HCT116 (cell line): Measurements from ENCODE around the gene SH3TC2. TPM values are rescaled to one million over a fixed set of nuclear protein-coding genes. Genes with fewer than 3 reads are reported as not detected.

Experiments
- ATAC-seq: fragments of 200-7000 bp; cut with Tn5 transposase; 2 replicates; pipeline ENCODE4 v1.9.1; 2020; ENCODE audit warnings: mild to moderate bottlenecking, moderate library complexity
- BruUV-seq: library from RNA; stranded (reverse); fragments of 400-500 nt; replicated peaks from 2 replicates; lab custom pipeline; 2021; lab: Mats Ljungman, UMichigan
- CTCF ChIA-PET: fragments of 300-600 bp; sonication (Branson Sonifier 250); formaldehyde crosslinking; loops from one replicate; lab custom pipeline; 2021; ENCODE audit warnings: antibody characterized with exemption; lab: Charles Lee
- POLR2A ChIA-PET: fragments of 300-600, 350-600 bp; sonication (Branson Sonifier 250); formaldehyde crosslinking; loops from one replicate; lab custom pipeline; 2021; ENCODE audit warnings: antibody characterized with exemption; lab: Charles Lee
- RAD21 ChIA-PET, 2 experiments: fragments of 300-600 bp; sonication (Branson Sonifier 250); formaldehyde crosslinking; loops; one replicate each; lab custom pipeline; 2023; ENCODE audit warnings: low total read pairs in 2 of 2; ENCODE audit not compliant: uncharacterized antibody in 2 of 2, unreplicated experiment in 2 of 2, low non-redundant PET in 1 of 2; lab: Charles Lee
- DNase-seq: peaks from one replicate; pipeline ENCODE4 v3.0.0-alpha.2; 2010; ENCODE audit warnings: low read depth, low spot score
- H2AFZ ChIP-seq: fragments of 200-600 bp; shearing (Covaris generic), sonication (generic); 2 replicates; pipeline ENCODE4 v1.6.1; 2017; ENCODE audit warnings: low read depth, mixed run types, mixed read lengths, antibody characterized with exemption, low read length; ENCODE audit not compliant: poor library complexity, severe bottlenecking
- H3K27ac ChIP-seq: 2 replicates; pipeline ENCODE4 v1.5.1; 2012; ENCODE audit warnings: low read depth, low read length
- H3K27me3 ChIP-seq: fragments of 200-600 bp; sonication (generic); 2 replicates; pipeline ENCODE4 v1.6.1; 2016; ENCODE audit warnings: mixed run types, low read length, mixed read lengths; ENCODE audit not compliant: insufficient read depth
- H3K36me3 ChIP-seq, 2 experiments: fragments of 200-500 bp in 1 of 2; fragments of 200-600 bp in 1 of 2; sonication (Bioruptor generic) in 1 of 2; sonication (generic) in 1 of 2; 2 replicates each; pipeline versions ENCODE4 v1.5.1 to v1.6.1; 2014 to 2016; ENCODE audit warnings: low read length in 2 of 2, inconsistent platforms in 1 of 2, mixed read lengths in 1 of 2, mixed run types in 1 of 2; ENCODE audit not compliant: insufficient read depth in 2 of 2, control insufficient read depth in 1 of 2
- H3K4me1 ChIP-seq, 2 experiments: fragments of 200-600 bp in 1 of 2; sonication (generic) in 1 of 2; 2 replicates each; pipeline versions ENCODE4 v1.5.1 to v1.6.1; 2012 to 2017; ENCODE audit warnings: low read length in 2 of 2, inconsistent platforms in 1 of 2, mild to moderate bottlenecking in 1 of 2, mixed read lengths in 1 of 2, mixed run types in 1 of 2, moderate library complexity in 1 of 2; ENCODE audit not compliant: insufficient read depth in 2 of 2, control insufficient read depth in 1 of 2
- H3K4me2 ChIP-seq: fragments of 200-600 bp; sonication (generic); 2 replicates; pipeline ENCODE4 v1.6.1; 2017; ENCODE audit warnings: mixed run types, low read length, mixed read lengths
- H3K4me3 ChIP-seq, 2 experiments: fragments of 200-600 bp in 1 of 2; sonication (generic) in 1 of 2; replicated peaks in 1 of 2; 2 replicates each; pipeline ENCODE4 v1.5.1; 2011 to 2016; ENCODE audit warnings: low read length in 2 of 2, control low read depth in 1 of 2, low read depth in 1 of 2, mild to moderate bottlenecking in 1 of 2, mixed read lengths in 1 of 2, mixed run types in 1 of 2
- H3K79me2 ChIP-seq: fragments of 200-600 bp; sonication (generic); 2 replicates; pipeline ENCODE4 v1.6.1; 2017; ENCODE audit warnings: mild to moderate bottlenecking, mixed run types, low read length, moderate library complexity, mixed read lengths; ENCODE audit not compliant: insufficient read depth
- H3K9ac ChIP-seq: fragments of 200-600 bp; sonication (generic); 2 replicates; pipeline ENCODE4 v1.6.1; 2016; ENCODE audit warnings: low read length, mixed read lengths
- H3K9me2 ChIP-seq: fragments of 200-600 bp; sonication (generic), shearing (Covaris generic); 2 replicates; pipeline ENCODE4 v1.6.1; 2017; ENCODE audit warnings: mixed run types, mild to moderate bottlenecking, moderate library complexity; ENCODE audit not compliant: insufficient read depth
- H3K9me3 ChIP-seq, 2 experiments: fragments of 200-500 bp in 1 of 2; fragments of 200-600 bp in 1 of 2; sonication (Bioruptor generic) in 1 of 2; sonication (generic) in 1 of 2; 2 replicates each; pipeline ENCODE4 v1.6.1; 2014 to 2017; ENCODE audit warnings: low read length in 2 of 2, mixed read lengths in 2 of 2, inconsistent platforms in 1 of 2, low read depth in 1 of 2, mild to moderate bottlenecking in 1 of 2, mixed run types in 1 of 2, moderate library complexity in 1 of 2; ENCODE audit not compliant: control insufficient read depth in 1 of 2, insufficient read depth in 1 of 2
- H4K20me1 ChIP-seq: fragments of 200-600 bp; sonication (generic), shearing (Covaris generic); 2 replicates; pipeline ENCODE4 v1.6.1; 2017; ENCODE audit warnings: mixed run types, mild to moderate bottlenecking, moderate library complexity; ENCODE audit not compliant: insufficient read depth
- EZH2 ChIP-seq: fragments of 200-600 bp; sonication (generic); IDR thresholded peaks from 2 replicates; pipeline ENCODE4 v1.6.1; 2017; ENCODE audit warnings: antibody characterized with exemption, mixed run types
- SRF ChIP-seq: IDR thresholded peaks from 2 replicates; pipeline ENCODE4 v1.6.1; 2012; ENCODE audit warnings: low read depth
- intact Hi-C: fragments of 100-400 bp; cut with micrococcal nuclease; formaldehyde crosslinking; loops from 2 replicates; pipeline ENCODE4 v1.10.0; 2022
- total RNA-seq: library from RNA; stranded (reverse); gene quantifications from one replicate; pipeline ENCODE4 v1.2.1, GENCODE V29; 2021; ENCODE audit not compliant: unreplicated experiment

SH3TC2 gene
- total RNA-seq, 1 experiment from 2014 or later = 12.8 TPM

DNA sequence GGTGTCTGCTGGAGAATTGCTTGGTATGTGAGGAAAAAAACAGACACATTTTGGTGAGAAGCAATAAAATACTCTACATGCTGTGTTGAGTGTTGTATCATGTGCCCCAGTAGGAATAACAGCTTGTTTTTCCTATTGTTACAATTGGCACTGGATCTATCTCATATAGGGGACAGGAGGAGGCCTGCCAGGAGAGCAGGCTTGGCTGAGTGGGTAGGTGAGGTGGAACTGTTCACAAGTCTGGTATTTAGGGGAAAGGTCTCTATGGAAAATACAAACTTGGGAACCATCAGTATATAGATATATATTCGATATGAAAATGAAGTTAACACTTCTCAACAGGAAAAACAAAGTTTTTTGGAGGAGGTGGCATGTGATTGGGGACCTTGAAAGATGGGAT is 9.5 kb upstream of the SH3TC2 start:
- H3K27ac ChIP-seq = no peak overlapping the region
- H3K9me2 ChIP-seq = no peaks in the 10 kb centered on the region
- H3K79me2 ChIP-seq = no peaks in the 10 kb centered on the region
- POLR2A ChIA-PET = interaction anchor here (1.5 kb wide), 1 partner anchor 10 kb away, joined by 8 read pairs; the partner anchor contains the start of gene SH3TC2
- H3K4me3 ChIP-seq = no peak overlapping the region
- no peaks in the 10 kb centered on the region for H4K20me1 ChIP-seq
- H3K9ac ChIP-seq = peak overlapping the region; percentile 34; the same call in 1 of the 2 replicates
- no peaks in the 10 kb centered on the region for H3K36me3 ChIP-seq
- DNase-seq (no peak), ATAC-seq (no peak)
- TF ChIP-seq SRF = no peak
- H3K27me3 ChIP-seq = no peaks in the 10 kb centered on the region
- RAD21 ChIA-PET = no interaction called here
- BruUV-seq = no TSS peak
- intact Hi-C loops = no loop called here
- H3K4me1 ChIP-seq = peaks cover 3 to 41% of the 10 kb centered on the region in 2 experiments; a peak in 3 of 4 replicates
- H2AFZ ChIP-seq = no peak overlapping the region
- no peaks in the 10 kb centered on the region for H3K9me3 ChIP-seq
- CTCF ChIA-PET = no interaction called here
- H3K4me2 ChIP-seq = peak overlapping the region; percentile 59; the same call in 1 of the 2 replicates

DNA sequence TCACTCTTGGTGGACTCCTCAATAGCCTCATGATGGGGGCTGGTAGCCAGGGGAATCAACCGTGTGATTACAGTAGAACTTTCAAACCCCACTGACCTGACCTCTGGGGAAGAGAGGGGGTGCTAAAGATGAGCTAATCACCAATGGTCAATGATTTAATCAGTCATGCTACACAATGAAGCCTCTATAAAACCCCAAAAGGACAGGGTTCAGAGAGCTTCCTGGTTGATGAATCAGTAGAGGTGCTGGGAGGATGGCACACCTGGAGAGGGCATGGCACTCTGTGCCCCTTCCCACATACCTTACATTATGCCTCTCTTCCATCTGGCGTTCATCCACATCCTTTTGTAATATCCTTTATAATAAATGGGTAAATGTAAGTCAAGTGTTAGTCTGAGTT is 8.9 kb upstream of the SH3TC2 start:
- Histone ChIP-seq H3K36me3 (no peaks in the 10 kb centered on the region), H3K27ac (no peak overlapping the region), H3K4me3 (no peak overlapping the region; a peak in 1 of 4 replicates), H3K4me1 (peaks cover 3 to 41% of the 10 kb centered on the region in 2 experiments; a peak in 3 of 4 replicates), H4K20me1 (no peaks in the 10 kb centered on the region), H2AFZ (no peak overlapping the region), H3K27me3 (no peaks in the 10 kb centered on the region), H3K79me2 (no peaks in the 10 kb centered on the region), H3K4me2 (peak overlapping the region; percentile 59), H3K9me3 (no peaks in the 10 kb centered on the region), H3K9me2 (no peaks in the 10 kb centered on the region), H3K9ac (no peak overlapping the region)
- intact Hi-C loops = no loop called here
- BruUV-seq = no TSS peak
- CTCF ChIA-PET = no interaction called here
- TF ChIP-seq EZH2 = no peak
- POLR2A ChIA-PET = no interaction called here
- RAD21 ChIA-PET = no interaction called here
- DNase-seq (no peak), ATAC-seq (0 out of 2 replicates have a peak, but pooled peaks have one; percentile 38)
